Stimulated activated CD8-positive, alpha-beta memory T cell treated with anti-CD3 and anti-CD28 coated beads, Interleukin-15, amount 100 ng/mL, for 48 hours (primary cell): ENCODE measurements around the gene CSRNP2.
A peak's percentile ranks its signal among the peaks of the same experiment; 100 is the strongest.

Source experiments
- DNase-seq, 2 donors: peaks; one replicate each; pipeline ENCODE4 v3.0.0-alpha.2; 2020; ENCODE audit warnings: low read depth in 2 of 2

Gene CSRNP2

DNA sequence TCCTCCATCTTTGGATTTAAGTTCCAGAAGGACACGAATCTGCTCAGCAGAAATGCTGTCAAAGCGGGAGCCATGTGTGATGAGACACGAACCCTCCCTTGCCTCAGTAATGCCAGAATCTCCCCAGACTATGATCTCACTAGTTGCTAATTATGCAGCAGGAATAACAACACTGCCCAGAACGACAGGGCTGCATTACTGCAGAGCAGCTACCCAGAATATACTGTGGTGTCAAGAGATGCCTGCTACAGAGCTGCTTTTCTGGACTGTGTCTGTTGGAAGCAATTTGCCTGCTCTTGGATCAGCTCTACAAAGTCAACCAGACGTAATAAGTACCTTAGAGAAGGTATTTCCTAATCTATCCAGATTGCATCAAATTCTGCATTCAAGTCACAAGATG, 5.5 kb downstream of the CSRNP2 start:
- no peak for DNase-seq

- DNase-seq = peak in 1 of 2 donors; percentile 15
Measured at GRCh38 chr12:51076236-51076930, 7.0 kb downstream of the CSRNP2 start.

GRCh38 chr12:51075390-51075789, 8.0 kb downstream of the CSRNP2 start:
- DNase-seq = no peak

DNA sequence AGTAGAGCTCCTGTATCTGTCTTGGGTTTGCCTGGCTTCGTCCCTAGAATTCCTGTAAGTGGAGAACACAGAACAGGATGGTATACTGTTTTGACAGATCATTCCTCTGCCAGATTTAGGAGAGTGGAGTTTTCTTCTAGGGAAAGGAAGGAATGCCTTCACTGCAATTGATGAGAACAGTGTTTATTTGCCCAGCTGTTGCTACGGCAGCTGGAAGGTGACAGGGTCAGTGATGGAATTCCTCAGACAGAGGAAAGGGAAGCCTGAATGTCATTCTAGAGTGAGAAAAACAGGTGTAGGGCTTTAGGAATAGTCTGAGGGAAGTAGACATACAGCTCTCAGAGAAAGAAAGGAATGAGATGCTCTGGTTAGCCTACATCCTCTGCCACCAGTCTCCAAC, 11.7 kb downstream of the CSRNP2 start:
- no peak for DNase-seq

GRCh38 chr12:51070004-51070403, 13.4 kb downstream of the CSRNP2 start:
- no peak for DNase-seq

DNA sequence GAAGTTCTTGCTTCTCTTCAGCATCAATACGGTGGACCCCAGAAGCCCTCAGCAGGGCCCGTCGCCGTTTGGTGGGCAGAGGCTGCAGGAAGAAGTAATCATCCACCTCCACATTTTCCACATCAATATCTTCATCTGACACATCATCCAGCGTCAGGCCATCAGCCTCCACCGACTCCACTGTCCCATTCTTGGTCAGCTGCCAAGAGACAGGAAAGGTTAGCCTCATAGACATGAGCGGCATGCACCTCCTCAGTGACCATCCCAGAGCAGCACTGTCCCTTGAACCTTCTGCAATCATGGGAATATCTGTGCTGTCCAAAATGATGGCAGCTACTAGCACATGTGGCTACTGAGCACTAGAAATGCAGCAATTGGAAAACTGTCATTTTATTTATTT, 15.6 kb downstream of the CSRNP2 start:
- DNase-seq = no peak

- DNase-seq = no peak
Measured at GRCh38 chr12:51067229-51067628, 16.2 kb downstream of the CSRNP2 start.

- DNase-seq = no peak
Measured at GRCh38 chr12:51065530-51065929, 17.9 kb downstream of the CSRNP2 start.

- DNase-seq = no peak
Measured at GRCh38 chr12:51062631-51063397, 20.6 kb downstream of the CSRNP2 start.

GRCh38 chr12:51059086-51059485, 24.3 kb downstream of the CSRNP2 start:
- DNase-seq = no peak

- DNase-seq = no peak
Measured at GRCh38 chr12:51056242-51056641, 27.2 kb downstream of the CSRNP2 start.

- no peak for DNase-seq
Measured at GRCh38 chr12:51055060-51055459, 28.3 kb downstream of the CSRNP2 start.

GRCh38 chr12:51051787-51052186, 31.6 kb downstream of the CSRNP2 start:
- no peak for DNase-seq

DNA sequence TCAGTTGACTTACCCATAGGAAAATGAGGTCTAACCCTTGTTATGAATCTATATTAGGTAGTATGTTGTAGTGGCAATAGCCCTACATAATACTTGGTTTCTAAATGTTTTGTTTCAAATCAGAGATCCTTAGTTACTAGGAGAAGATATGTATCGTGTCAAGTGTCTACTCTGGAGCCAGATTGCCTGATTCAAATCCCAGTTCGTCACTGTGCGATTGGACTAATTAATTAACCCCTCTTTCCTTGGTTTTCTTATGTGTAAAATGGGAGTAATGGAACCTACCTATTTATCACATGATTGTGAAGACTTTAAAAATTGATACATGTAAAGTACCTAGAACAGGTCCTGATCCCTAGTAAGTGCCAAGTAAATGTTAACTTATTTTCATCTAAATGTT, 33.9 kb downstream of the CSRNP2 start:
- DNase-seq = no peak

GRCh38 chr12:51048661-51049251, 34.6 kb downstream of the CSRNP2 start:
- no peak for DNase-seq

DNA sequence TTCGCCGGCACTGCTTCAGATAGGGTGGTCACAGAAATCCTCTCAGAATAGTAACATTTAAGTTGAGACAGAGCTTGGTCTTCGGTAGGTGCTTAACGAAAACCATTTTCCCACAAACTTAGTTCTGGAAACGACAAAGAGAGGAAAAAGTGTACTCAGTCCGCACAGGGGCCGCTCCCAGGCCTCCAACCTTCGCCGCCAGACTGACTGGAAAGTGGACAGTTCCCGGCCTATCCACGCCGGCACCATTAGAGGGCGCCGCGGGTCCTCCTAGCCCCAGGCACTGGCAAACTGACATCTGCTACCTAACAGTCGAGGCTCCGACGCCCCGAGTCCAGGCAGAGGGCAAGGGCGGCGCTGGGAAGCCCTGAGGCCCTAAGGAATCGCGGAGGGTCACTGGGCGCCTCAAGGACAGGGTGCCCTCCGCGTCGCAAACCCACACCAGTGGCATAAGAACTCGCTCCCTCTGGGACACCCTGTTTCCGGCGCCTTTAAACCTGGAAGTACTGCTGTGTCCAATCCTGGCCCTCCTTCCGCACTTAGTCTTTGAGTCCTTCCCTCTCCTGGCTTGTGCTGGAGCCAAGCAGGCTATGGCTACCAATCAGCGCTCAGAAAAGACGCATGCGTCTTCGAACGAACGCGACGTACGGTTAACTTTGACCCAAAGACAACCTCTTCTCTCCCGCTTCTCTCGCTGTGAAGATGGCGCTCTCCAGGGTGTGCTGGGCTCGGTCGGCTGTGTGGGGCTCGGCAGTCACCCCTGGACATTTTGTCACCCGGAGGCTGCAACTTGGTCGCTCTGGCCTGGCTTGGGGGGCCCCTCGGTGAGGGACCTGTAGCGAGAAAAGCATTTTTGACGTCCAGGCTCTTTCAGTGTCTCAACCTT, 35.5 kb downstream of the CSRNP2 start, which contains the start of gene LETMD1:
LETMD1 (plus strand) TSS at position 673 of the 886 bp plus-strand sequence; CDS start at position 703, 30 bp downstream.
- peak; percentile 81 to 87 for DNase-seq

- no peak for DNase-seq
Measured at GRCh38 chr12:51036279-51036678, 47.1 kb downstream of the CSRNP2 start.

- no peak for DNase-seq
Measured at GRCh38 chr12:51033457-51034089, 49.8 kb downstream of the CSRNP2 start.

GRCh38 chr12:51033048-51033447, 50.3 kb downstream of the CSRNP2 start:
- DNase-seq = no peak

DNA sequence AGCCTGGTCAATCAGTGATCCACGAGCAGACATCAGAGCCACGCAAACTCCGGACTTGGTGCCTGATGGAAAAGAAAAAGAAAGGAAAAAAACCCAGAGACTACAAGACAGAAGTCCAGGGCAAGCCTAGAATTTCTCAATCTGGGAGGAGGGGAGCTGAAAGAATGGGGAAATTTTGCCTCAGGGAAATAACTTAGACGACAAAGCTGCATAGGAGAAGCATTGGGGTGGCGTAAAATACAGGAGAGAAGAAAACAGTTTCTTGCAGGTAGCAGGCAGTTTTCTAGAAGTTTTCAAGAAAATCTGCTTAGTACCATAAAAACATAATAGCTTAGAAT, 54.6 kb downstream of the CSRNP2 start:
- no peak for DNase-seq

DNA sequence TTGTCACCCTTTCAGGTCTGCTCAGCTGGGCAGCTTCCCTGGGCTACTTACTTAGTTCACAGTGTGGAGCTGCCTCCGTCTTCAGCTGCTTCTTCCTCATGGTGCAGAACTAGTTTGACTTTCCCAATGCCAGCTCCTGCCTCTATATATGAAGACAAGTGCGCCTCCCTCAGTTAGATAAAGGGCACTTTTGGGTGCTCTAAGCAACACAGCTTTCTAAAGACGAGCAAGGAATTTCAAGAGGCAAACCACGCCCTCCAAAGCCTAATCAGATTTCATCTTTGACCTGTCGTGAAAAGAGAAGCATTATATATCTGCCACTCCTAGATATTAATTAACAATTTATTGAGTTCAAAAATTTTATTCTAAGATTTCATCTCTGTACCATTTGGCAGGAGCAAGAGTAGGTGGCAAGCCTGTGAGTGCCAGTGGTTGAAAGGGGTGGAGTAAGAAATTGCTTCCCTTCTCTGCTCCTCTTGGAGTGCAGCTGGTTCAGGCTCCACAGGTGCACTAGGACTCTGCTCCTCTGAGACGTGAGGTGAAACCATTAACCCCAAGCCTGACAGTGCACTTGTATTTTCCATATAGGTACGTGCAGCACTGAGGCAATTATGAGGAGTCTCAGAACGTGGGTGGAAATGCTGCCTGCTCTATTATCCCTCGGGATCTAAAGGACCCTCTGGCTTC, 55.1 kb downstream of the CSRNP2 start:
- DNase-seq = no peak
